GM12878 (cell line): ENCODE results near the gene FGF1.

Experiments
- CBFB ChIP-seq: IDR thresholded peaks from 2 replicates; pipeline ENCODE4 v1.6.1; 2016; ENCODE audit warnings: antibody characterized with exemption, low read depth
- CTCF ChIP-seq, 3 experiments: IDR thresholded peaks in 2 of 3; conservative IDR thresholded peaks in 1 of 3; 2 replicates each; pipeline ENCODE4 v1.5.1; 2011; ENCODE audit warnings: low read depth in 3 of 3, low read length in 3 of 3, mild to moderate bottlenecking in 3 of 3, control low read depth in 2 of 3, moderate library complexity in 2 of 3, inconsistent platforms in 1 of 3, mixed read lengths in 1 of 3; ENCODE audit not compliant: control insufficient read depth in 2 of 3, insufficient read depth in 1 of 3; ENCODE audit errors: extremely low read depth in 1 of 3
- MXI1 ChIP-seq: fragments of 150-350 bp; IDR thresholded peaks from 2 replicates; pipeline ENCODE4 v1.6.1; 2011; ENCODE audit warnings: low read depth, mild to moderate bottlenecking, inconsistent platforms, low read length, improper control_type of control experiment
- NBN ChIP-seq: fragments of 450-650 bp; IDR thresholded peaks from 2 replicates; pipeline ENCODE4 v1.6.1; 2016
- POLR2AphosphoS5 ChIP-seq: IDR thresholded peaks from 2 replicates; pipeline ENCODE4 v1.6.1; 2011; ENCODE audit warnings: mild to moderate bottlenecking, low read length, inconsistent platforms
- POU2F2 ChIP-seq: IDR thresholded peaks from 3 replicates; pipeline ENCODE4 v1.6.1; 2011; ENCODE audit warnings: low read depth, mild to moderate bottlenecking, low read length, borderline replicate concordance
- RAD21 ChIP-seq: IDR thresholded peaks from 2 replicates; pipeline ENCODE4 v1.6.1; 2011; ENCODE audit warnings: mild to moderate bottlenecking, low read depth, low read length, moderate library complexity; ENCODE audit not compliant: insufficient read depth
- RELA ChIP-seq: fragments of 450-650 bp; IDR thresholded peaks from 2 replicates; pipeline ENCODE4 v1.8.0; 2014; ENCODE audit warnings: borderline replicate concordance; ENCODE audit not compliant: partially characterized antibody
- SIX5 ChIP-seq: IDR thresholded peaks from 2 replicates; pipeline ENCODE4 v1.6.1; 2011; ENCODE audit warnings: mild to moderate bottlenecking, low read depth, low read length, moderate library complexity; ENCODE audit not compliant: severe bottlenecking
- SMC3 ChIP-seq: IDR thresholded peaks from 2 replicates; pipeline ENCODE4 v1.6.1; 2011; ENCODE audit warnings: low read length, improper control_type of control experiment, borderline replicate concordance

GRCh38 chr5:142726188-142726731 lies 40.4 kb upstream of the FGF1 start:
- TF ChIP-seq CTCF (IDR thresholded peaks at IDR 0.05 in 2 of 3, conservative IDR thresholded peaks at IDR 0.05 in 1 of 3; ENCODE audit: control insufficient read depth in 2 of 3, extremely low read depth in 1 of 3, insufficient read depth in 1 of 3, low read depth in 3 of 3, low read length in 3 of 3) (no peak), SMC3 (no peak), SIX5 (no peak), MXI1 (no peak), POLR2AphosphoS5 (no peak), RELA (no peak), CBFB (no peak), NBN (no peak), POU2F2 (no peak), RAD21 (no peak)
